Lower leg skin (tissue), 4 donors: ENCODE data around the gene PHGDH. TPM values are rescaled to one million over a fixed set of nuclear protein-coding genes. Genes with fewer than 3 reads are reported as not detected.

Source experiments
- DNase-seq, 2 donors: peaks; one replicate each; pipeline ENCODE4 v3.0.0-alpha.2; 2019; ENCODE audit warnings: low spot score in 2 of 2
- H3K4me3 ChIP-seq: fragments of 200-600 bp; sonication (generic); 2 replicates; pipeline ENCODE4 v1.5.1; 2017; ENCODE audit warnings: mild to moderate bottlenecking, low read depth; ENCODE audit not compliant: poor library complexity, severe bottlenecking
- CTCF ChIP-seq, 3 donors: fragments of 450-650 bp; IDR thresholded peaks; one replicate each; pipeline ENCODE4 v1.5.1; 2016; ENCODE audit warnings: antibody characterized with exemption in 3 of 3, mild to moderate bottlenecking in 3 of 3, moderate library complexity in 2 of 3
- POLR2A ChIP-seq, 2 donors: fragments of 450-650 bp; IDR thresholded peaks; one replicate each; pipeline ENCODE4 v1.6.1; 2016 to 2017; ENCODE audit warnings: antibody characterized with exemption in 2 of 2, mild to moderate bottlenecking in 1 of 2, moderate library complexity in 1 of 2
- WGBS, 2 donors: methylation state at CpG; one replicate each; pipeline ENCODE4 v1.1.5; 2018; 5-methylcytosine and 5-hydroxymethylcytosine counted together
- intact Hi-C: fragments of 100-400 bp; cut with DNase I; formaldehyde crosslinking; loops from one replicate; pipeline ENCODE4 v1.15.0; 2023; ENCODE audit warnings: low total_unique reads
- total RNA-seq, 4 donors: library from RNA; depleted of rRNA; stranded (reverse); fragments of >200 nt; gene quantifications; one replicate each; pipeline ENCODE4 v1.1.0, GENCODE V29; 2016

The PHGDH gene
- total RNA-seq, 4 donors from 2014 or later = 55.1 to 94.2 (median 73.5) TPM

- no peak for DNase-seq
- TF ChIP-seq POLR2A (IDR thresholded peaks at IDR 0.05) = no peak
- TF ChIP-seq CTCF (IDR thresholded peaks at IDR 0.05) = no peak
- intact Hi-C loops = no loop called here
- WGBS, 2 donors = 81 to 90% methylated on average over 3 of the region's 3 CpGs
- H3K4me3 ChIP-seq = no peak overlapping the region
Observed at GRCh38 chr1:119718972-119719371, 7.2 kb downstream of the PHGDH start.

GRCh38 chr1:119720866-119721440, 9.2 kb downstream of the PHGDH start:
- WGBS, 2 donors = 97% methylated on average over 11 of the region's 11 CpGs
- no peak overlapping the region for H3K4me3 ChIP-seq
- TF ChIP-seq CTCF (IDR thresholded peaks at IDR 0.05) (no peak), POLR2A (IDR thresholded peaks at IDR 0.05) (no peak)
- DNase-seq = no peak
- intact Hi-C loops = no loop called here

- WGBS, 2 donors = 88 to 92% methylated on average over 5 of the region's 5 CpGs
- intact Hi-C loops = no loop called here
- TF ChIP-seq CTCF (IDR thresholded peaks at IDR 0.05) (no peak), POLR2A (IDR thresholded peaks at IDR 0.05) (no peak)
- DNase-seq = no peak
- no peak overlapping the region for H3K4me3 ChIP-seq
Observed at GRCh38 chr1:119721896-119722295, 10.2 kb downstream of the PHGDH start.

- intact Hi-C loops = no loop called here
- WGBS, 2 donors = 76 to 77% methylated on average over 8 of the region's 8 CpGs
- no peak overlapping the region for H3K4me3 ChIP-seq
- TF ChIP-seq POLR2A (IDR thresholded peaks at IDR 0.05) (no peak), CTCF (IDR thresholded peaks at IDR 0.05) (no peak)
- no peak for DNase-seq
Observed at GRCh38 chr1:119724611-119725218, 13.0 kb downstream of the PHGDH start.

GRCh38 chr1:119725626-119726025, 13.9 kb downstream of the PHGDH start:
- H3K4me3 ChIP-seq = no peak overlapping the region
- DNase-seq = no peak
- WGBS, 2 donors = 94 to 95% methylated on average over 5 of the region's 5 CpGs
- intact Hi-C loops = no loop called here
- TF ChIP-seq CTCF (IDR thresholded peaks at IDR 0.05) = no peak
- no peak for TF ChIP-seq POLR2A (IDR thresholded peaks at IDR 0.05)

- no peak overlapping the region for H3K4me3 ChIP-seq
- no peak for DNase-seq
- WGBS, 2 donors = 47 to 63% methylated on average over 1 of the region's 1 CpG
- TF ChIP-seq CTCF (IDR thresholded peaks at IDR 0.05) (no peak), POLR2A (IDR thresholded peaks at IDR 0.05) (no peak)
- intact Hi-C loops = no loop called here
Observed at GRCh38 chr1:119727991-119728390, 16.3 kb downstream of the PHGDH start.
